Measurements from ENCODE around the gene IFI27L2.

The IFI27L2 gene

DNA sequence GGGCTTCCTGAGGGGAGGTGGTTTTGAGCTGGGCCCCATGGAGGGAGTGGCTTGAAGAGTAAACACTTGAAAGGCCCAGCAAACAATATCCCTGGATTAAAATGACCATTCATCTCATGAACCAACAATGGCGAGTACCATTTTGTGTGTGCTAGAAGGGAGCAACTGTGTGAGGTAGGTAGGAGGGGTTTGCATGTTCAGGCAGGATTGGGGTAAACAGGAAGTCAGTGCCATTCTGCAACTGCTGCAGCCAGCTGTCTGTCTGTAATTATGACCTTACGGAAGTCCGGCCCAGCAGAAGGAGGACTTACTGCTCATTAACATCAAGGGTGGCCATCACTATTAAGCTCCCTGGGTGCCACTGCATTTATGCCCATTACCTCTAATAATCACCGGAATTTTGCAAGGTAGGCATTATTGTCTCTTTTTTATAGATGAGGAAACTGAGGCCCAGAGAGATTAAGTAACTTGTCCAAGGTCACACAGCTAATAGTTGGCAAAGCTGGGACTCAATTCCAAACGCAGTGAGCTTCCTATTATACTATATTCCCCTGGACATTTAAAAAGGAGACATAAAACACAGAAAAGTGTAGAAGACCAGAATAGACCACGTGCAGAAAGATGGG, 16.6 kb upstream of the IFI27L2 start:
- no peak for DNase-seq

DNA sequence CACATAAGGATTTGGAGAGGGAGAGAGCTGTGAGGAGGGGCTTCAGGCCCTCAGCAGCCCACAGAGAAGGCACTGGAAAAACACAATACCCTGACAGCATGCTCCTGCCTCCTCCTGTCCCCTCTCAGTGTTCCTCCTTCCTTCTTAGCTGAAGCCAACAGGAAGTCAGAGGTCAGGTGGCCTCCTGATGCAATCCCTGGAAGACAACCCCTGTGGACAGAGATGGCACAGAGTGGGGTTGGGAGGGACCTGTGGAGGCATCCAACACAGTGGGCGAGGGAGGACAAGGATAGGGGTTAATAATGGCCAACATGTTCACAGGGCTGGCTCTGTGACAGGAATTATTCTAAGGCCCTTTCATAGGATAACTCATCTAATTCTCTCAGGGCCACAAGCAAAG, 15.4 kb upstream of the IFI27L2 start:
- no peak for DNase-seq

DNA sequence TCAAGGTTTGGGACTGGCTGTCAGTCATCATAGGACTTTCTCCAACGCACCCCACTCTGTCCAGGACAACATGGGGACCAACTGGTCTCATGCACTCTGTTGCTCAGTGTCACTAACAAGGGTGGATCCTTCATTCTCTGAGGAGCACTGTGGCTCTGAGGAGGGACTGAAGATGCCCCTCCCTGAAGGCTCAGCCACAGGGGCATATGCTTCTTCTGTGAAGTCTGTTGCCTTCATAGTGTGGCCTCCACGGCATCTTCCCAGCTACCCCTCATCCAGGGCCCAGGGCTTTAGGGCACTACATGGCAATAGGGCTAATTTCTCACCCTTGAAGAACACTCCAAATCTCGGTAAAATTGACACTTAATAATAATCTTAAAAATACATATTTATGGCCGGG, 14.3 kb upstream of the IFI27L2 start:
- DNase-seq, result no peak

DNA sequence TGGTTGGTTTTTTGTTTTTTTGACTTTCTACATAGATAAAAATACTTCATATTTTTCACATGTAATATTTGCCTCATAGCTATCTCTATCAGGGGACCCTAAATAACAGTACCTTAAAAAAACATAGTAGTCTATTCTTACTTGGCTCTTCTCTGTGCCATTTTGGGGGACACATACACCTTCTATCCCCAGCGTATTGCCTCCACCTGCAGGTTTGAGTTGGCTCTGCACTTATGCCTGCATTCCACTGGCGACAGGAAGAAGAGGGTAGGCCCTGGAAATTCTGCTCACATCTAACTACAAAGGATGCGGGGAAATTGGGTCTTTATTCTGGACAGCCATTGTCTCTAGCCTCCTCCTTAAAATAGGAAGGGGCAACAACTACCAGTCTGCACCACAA, 13.8 kb upstream of the IFI27L2 start:
- DNase-seq, result no peak

DNA sequence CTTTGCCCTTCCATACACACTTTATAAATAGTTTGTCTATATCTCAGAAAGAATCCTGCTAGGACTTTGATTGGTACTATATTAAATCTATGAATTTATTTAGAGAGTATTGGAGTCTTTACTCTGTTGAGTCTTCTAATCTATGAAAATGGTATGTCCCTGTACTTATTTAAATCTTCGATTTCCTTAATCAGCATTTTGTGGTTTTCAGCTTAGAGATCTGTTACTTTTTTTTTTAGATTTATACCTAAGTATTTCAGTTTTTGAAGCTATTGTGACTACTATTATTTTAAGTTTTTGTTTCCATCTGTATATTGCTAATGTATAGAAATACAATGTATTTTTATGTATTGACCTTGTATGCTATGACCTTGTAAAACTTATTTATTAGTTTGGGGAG, 13.4 kb upstream of the IFI27L2 start:
- no peak for DNase-seq

DNA sequence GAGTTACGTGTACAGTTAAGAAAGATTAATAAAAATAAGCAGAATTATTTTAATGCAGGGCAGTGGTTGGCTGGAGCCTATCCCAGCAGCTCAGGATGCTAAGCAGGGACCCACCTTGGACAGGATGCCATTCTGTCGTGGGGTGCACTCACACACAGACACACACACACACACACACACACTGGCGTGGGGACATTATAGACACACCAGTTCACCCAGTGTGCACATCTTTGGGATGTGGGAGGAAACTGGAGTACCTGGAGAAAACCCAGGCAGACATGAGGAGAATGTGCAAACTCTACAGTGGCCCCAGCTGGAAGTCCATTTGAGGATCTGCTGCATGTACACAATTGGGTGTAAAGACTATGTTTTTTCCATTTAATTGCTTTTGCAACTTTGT, 12.8 kb upstream of the IFI27L2 start:
- DNase-seq, result no peak

DNA sequence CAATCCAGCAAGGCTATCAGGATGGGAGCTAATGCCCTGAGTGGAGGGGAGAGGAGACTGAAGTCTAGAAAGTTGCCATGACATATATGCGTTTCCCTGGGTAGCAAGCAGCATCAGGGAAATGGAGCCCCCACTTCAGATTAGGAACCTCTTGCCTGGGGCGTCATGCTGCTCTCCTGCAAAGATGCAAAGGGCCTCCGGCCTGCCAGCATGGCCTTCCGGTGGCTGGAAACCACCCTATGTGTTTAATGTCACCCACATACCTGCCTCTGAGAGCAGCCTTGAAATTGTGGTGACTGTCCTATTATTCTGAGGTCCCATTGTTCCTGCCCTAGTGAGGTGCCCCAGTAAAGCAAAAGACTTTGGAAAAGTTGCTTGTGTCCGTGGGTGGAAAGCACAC, 10.0 kb upstream of the IFI27L2 start:
- no peak for DNase-seq

DNA sequence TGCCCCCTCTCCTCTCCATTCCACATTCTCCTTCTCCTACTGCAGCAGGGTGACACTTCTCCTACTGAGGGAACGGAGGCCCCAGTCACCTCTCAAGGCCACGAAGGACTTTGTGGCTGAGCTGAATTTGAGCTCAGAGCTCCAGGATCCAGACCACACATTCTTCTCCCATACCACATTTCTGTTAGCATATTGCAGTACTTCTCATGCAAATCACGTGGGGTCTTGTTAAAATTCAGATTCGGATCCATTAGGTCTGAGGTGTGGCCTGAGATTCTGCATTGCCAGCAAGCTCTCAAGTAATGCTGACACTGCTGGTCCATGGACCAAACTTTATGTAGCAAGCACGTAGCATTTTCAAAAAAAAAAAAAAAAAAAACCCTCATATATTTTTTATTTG, 9.6 kb upstream of the IFI27L2 start:
- DNase-seq, result no peak

DNA sequence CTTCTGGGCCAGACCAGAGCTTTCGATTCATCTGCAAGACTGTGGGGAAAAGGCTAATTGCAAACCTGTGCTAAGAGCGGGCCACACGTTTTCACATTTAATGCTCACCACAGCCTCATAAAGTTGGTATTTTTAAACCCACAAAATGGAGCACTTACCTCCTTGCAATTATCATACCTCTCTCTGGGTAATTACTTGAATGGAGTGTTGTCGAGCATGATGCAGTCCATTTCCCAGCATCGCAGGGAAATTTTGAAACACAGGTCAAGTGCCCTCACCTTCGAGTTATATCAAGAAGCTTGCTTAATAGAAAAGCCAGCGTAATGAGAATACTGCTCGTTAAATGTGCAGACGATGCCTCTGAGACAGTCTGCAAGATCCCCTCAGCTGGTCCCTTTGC, 8.8 kb upstream of the IFI27L2 start:
- no peak for DNase-seq

DNA sequence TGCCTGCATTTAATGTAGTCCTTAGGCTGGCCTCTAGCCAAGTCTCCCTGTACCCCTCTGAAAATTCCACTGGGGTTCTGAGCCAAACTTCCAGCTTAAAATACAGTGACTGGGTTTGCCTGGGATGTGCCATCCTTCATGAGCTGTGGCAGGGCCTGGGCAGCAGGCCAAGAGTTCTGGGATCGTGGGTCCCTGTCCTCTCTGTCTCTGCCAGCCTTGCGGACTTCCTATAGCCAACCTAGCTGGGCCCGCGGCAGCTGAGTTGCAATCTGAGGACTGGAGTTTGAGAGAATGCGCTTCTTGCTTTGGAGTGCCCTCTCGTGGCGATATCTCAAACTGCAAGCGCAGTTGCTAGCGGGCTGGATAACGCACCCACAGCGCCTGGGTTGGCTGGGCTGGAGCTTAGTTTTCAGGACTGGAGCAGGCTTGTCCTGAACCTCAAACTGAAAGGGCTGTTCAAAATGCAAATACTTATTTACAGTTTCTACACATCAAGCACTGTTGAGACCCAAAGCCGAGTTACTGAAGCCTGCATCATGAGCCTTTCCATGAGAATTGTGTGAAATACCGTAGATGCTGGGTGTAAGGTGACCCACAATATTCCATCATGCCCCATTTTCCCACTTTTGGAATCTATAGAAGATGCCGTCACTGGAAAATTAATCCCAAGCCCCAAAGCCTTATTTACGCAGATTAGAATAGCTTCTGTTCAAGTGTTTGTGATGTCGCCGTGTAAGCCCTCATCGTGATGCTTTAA, 7.3 kb upstream of the IFI27L2 start:
- DNase-seq, result no peak

DNA sequence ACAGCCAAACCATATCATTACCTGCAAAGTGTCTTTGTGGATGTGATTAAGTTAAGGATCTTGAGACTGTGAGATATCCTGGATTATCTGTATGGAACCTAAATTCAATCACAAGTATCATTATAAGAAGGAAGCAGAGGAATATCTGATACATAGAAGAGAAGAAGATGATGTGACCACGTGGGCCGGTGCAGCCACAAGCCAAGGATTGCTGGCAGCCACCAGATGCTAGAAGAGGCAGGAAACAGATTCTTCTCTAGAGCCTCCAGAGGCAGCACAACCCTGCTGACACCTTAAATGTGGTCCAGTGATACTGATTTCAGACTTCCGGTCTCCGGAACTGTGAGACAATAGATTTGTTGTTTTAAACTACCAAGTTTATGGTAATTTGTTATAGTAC, 6.1 kb upstream of the IFI27L2 start:
- no peak for DNase-seq

DNA sequence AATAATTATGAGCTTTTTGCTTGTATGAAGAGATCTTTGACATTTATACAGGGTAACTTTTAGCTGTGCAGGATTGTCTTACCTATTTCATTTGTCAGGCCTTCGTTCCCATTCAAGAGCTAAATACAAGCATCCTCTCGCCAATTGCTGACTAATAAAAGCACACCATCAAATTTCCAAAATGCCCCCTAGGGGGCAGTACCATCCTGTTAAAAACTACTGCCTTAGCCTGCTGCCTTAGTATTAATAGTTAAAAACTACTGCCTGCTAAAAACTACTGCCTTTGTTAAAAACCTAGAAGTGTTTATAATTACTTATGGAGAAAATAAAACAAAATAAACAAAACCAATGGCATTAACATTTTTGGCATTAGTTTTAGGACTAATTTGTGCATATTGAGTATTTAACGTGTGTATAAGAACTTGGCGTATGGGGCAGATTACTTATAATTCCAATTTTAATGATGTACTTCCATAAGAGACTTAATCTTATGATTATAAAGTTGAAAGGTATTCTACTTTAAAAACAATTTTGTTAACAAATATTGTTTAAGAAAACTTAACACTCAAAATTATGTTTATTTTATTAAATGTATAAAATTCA, 3.0 kb upstream of the IFI27L2 start:
- DNase-seq, result no peak

DNA sequence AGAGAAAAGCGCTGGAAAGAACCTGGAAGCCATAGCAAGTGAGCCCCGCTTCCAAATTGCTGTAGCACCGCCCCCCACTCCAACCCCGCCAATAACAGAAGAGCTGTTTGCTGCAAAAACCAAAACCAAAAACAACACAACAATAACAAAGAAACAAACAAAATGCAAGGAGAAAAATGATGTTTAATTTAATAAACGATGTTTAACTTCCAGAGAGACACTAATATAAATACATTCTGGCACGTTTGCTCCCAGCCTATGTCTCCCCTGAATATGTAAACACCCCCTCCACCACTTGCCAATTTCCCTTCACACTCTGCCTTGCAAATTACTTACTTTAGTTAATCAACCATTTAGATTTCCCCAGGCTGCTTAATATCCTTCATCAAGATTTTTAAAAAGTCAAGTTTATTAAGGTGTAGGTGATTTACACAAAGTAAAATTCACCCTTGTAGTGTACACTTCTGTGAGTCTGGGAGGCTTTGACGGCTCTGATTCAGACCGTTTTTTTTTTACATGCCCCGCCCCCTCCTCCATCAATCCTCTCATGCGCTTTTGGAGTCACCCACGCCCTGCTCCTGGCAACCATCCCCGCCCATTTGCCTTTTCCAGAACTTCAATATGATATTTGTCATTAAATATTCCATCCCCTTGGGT, 482 bp upstream of the IFI27L2 start:
- DNase-seq, result no peak

DNA sequence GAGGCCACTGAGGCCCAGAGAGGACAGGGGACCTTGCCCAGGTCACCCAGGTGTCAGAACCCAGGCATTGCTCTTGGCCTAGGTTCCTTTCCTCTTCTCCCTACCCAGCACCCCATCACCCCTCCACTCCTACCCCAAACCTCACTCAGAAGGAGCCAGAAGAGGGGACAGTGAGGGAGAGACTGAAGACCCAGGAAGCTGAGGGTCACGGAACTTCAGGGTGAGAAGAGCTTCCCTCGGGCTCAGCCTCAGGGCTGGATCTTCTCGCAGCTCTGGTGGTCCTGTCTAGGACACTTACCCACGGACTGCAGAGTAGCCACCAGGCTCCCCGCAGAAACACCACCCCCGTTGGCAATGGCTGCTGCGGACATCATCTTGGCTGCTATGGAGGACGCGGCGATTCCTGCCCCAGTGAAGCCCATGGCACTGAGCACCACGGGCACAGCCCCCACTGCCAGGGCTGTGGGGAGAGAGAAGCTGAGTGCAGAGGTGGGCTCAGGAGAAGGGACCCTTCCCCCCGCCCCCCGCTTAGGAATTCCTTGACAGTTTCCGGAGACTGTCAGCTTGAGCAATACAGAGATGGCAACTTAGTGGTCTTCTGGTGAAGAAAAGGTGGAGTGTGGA, 1.1 kb downstream of the IFI27L2 start:
- no peak for DNase-seq

DNA sequence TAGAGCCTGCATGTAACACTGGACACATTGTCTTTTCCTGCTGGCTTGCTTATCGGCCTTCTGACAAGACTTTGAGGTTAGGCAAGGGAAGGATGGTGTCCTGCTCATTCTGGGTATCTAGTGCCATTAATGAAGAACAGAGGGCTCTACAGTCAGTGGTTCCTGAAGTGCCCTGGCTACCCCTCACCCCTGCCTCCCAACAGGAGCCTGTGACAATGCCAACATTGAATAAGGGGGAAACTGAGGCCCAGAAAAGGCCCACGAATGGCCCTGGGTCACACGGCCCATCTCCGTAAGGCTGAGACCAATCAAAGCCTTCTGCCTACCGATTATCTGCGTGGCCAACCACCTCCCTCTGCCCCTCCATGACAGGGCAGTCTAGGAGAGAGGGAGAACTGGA, 2.1 kb downstream of the IFI27L2 start:
- DNase-seq, result no peak

DNA sequence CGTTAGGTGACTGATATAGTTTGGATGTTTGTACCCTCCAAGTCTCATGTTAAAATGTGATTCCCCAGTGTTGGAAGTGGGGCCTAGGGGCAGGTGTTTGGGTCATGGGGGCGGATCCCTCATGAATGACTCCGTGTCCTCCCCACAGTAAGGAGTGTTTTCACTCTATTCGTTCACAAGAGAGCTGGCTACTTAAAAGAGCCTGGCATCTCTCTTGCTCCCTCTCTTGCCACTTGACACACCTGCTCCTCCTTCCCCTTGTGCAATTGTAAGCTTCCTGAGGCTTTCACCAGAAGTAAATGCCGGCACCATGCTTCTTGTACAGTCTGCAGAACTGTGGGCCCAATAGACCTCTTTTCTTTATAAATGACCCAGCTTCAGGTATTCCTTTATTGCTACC, 2.6 kb downstream of the IFI27L2 start:
- no peak for DNase-seq

DNA sequence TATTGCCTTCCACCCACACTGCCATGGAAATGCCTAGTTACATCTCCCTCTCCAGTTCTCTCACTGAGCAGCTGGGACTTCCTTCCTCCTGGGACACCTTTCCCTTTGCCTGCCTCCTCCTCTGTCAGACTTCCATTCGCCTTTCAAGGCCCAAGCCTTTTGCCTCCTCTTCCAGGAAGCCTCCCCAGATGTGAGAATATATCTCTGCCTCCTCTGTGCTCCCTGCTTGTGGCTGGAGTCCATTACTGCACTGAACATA, 3.1 kb downstream of the IFI27L2 start:
- no peak for DNase-seq

DNA sequence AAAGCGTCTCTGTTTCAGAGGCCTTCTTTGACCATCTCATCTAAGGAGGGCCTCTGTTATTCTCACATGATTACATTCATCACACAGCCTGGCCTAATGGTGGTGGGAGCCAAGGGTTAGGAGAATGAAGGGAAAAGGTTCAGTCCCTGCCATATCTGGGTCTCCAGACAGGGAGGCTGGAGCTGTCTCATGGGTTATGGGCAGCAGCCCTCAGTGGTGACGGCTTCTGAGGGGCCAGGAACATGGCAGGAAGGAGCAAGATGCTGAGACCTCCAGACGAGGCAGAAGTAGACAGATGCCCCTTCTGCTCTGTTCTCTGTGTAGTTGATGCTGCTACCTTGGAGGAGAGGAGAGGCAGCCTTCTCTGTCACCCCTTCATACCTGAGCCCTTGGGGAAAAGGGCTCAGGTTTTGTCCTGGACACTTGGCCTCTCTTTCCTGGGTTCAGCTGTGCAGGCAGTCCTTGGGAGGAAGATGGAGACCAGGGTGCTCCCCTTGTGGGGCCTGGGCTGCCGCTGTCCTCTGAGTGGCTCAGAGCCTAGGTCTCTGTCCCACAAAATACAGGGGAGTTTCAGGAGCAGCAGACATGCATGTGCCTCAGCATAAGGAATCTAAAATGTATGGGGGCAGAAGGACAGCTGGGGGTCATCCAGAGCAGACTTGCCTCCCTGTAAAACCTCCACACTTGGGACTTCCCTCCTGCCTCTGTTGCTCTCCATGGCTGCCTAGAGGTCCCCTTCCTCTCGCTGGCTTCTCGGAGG, 3.6 kb downstream of the IFI27L2 start:
- no peak for DNase-seq

DNA sequence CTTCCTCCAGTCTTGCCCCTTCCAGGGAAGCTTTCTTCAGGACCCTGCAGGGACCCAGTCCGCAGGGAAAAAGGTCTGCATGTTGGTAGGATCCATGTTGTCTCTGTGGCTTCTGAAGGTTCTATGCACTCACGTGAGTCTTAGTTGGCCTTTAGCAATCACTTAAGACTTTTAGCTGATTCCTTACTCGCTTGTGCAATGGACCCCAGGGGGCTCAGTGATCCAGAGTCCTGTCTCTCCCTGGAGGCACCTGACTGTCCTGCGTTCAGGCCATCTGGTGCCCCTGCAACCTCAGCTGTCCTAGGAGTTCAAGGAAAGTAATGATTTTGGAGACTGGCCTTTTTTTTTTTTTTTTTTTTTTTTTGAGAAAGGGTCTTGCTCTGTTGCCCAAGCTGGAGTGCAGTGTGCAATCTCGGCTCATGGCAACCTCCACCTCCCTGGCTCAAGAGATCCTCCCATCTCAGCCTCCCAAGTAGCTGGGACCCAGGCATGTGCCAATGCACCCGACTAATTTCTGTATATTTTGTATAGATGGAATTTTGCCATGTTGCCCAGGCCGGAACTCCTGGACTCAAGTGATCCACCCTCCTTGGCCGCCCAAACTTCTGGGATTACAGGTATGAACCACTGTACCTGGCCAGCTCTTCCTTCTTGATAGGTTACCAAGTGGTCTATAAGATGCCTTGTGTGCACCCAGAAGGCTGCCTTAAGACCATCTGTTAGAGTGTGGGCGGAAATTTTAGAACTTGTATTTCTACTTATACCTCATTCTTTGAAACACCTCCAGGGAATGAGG, 4.6 kb downstream of the IFI27L2 start:
- no peak for DNase-seq

DNA sequence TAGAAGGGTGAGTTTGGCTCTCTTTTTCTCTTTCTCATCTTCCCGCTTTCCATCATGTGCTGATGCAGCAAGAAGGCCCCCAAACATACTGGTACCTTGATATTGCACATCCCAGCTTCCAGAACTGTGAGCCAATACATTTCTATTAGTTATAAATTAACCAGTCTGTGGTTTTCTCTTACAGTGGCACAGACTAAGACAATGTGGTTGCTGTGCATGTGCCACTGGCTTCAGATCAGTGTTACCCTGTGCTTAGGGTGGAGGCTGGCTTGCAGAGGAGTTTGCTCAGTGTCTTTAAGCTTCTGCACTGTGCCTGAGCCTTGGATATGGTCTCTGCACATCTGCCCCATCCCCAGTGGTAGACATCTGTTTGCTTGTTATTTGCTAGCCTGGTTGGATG, 5.5 kb downstream of the IFI27L2 start:
- DNase-seq, result no peak

DNA sequence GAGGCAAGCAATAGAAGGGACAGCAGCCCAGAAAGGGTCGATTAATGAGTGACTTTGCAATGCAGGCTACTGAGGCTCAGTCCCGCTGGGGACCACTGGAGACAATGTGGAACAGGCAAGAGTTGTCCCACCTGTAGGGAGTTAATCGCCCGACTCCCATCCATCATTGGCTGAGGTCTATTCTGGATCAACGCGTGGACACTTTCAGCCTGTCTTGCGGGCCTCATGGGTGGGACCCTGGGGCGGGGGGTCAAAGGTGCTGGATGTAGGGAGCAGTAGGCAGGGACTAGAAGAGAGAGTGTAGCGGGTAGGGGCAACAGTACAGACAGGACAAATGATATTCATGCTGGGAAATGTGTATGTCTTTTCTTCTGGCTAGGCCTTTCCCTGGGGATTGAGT, 6.1 kb downstream of the IFI27L2 start:
- no peak for DNase-seq

DNA sequence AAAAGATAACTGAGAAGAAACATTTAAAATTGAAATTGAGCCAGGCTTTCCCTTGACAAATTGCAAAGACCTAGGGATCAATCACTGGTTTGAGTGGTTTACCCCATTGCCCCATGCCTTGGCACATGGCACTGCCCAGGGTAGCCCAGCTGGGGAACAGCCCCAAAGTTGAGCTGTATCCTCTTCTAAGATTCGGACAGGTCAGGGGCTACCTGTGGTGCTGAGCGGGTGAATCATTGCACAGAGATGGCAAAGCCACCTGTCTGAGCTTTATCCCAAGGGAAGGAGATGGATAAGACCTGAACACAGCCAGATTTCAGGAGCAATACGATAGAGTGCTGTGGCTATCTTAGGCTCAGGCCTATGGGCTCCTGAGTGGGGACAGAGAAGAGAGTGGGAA, 7.0 kb downstream of the IFI27L2 start:
- no peak for DNase-seq

Measured in SIG-M5 (cell line).